Middle frontal gyrus (tissue), 1 donor: ENCODE measurements around the gene TXNRD3.
"Not testable (repeated sequence)": the region's sequence is repeated elsewhere in the genome, so short reads cannot be mapped to it uniquely, and the experiment has no call there.

Experiments used
- DNase-seq: peaks from one replicate; pipeline ENCODE4 v3.0.0-alpha.2; 2015; ENCODE audit warnings: low spot score; ENCODE audit errors: extremely low spot score

Gene TXNRD3

GRCh38 chr3:126595479-126595878, 59.4 kb downstream of the TXNRD3 start:
- DNase-seq, result not testable (repeated sequence)

- DNase-seq, result not testable (repeated sequence)
Observed at GRCh38 chr3:126591515-126591914, 63.4 kb downstream of the TXNRD3 start.

- no peak for DNase-seq
Observed at GRCh38 chr3:126582311-126582710, 72.6 kb downstream of the TXNRD3 start.

GRCh38 chr3:126581569-126581968, 73.4 kb downstream of the TXNRD3 start:
- no peak for DNase-seq

GRCh38 chr3:126580746-126581145, 74.2 kb downstream of the TXNRD3 start:
- no peak for DNase-seq

- no peak for DNase-seq
Observed at GRCh38 chr3:126578702-126579101, 76.2 kb downstream of the TXNRD3 start.

- DNase-seq, result no peak
Observed at GRCh38 chr3:126577261-126577660, 77.7 kb downstream of the TXNRD3 start.

- DNase-seq, result no peak
Observed at GRCh38 chr3:126573492-126574117, 81.3 kb downstream of the TXNRD3 start.

- DNase-seq, result no peak
Observed at GRCh38 chr3:126571078-126571477, 83.8 kb downstream of the TXNRD3 start.

- no peak for DNase-seq
Observed at GRCh38 chr3:126570103-126570541, 84.8 kb downstream of the TXNRD3 start.

GRCh38 chr3:126569390-126569975, 85.4 kb downstream of the TXNRD3 start:
- no peak for DNase-seq

GRCh38 chr3:126568776-126569342, 86.1 kb downstream of the TXNRD3 start:
- DNase-seq, result no peak

- no peak for DNase-seq
Observed at GRCh38 chr3:126567696-126568438, 87.1 kb downstream of the TXNRD3 start.

GRCh38 chr3:126562737-126563276, 92.1 kb downstream of the TXNRD3 start:
- no peak for DNase-seq

- DNase-seq, result no peak
Observed at GRCh38 chr3:126558336-126559071, 96.4 kb downstream of the TXNRD3 start, which contains the start of gene C3orf22. Gene C3orf22 (minus strand): TSS chr3:126558932. CDS start chr3:126553390, 5,542 bp downstream.

- DNase-seq, result no peak
Observed at GRCh38 chr3:126557761-126558160, 97.2 kb downstream of the TXNRD3 start.

- no peak for DNase-seq
Observed at GRCh38 chr3:126557415-126557745, 97.5 kb downstream of the TXNRD3 start.
